GM12878 (cell line): Measurements from ENCODE around the gene ANKS1A. TPM values are rescaled to one million over a fixed set of nuclear protein-coding genes. Genes with fewer than 3 reads are reported as not detected.

Experiments
- ATAC-seq: fragments of 200-7000 bp; cut with Tn5 transposase; 3 replicates; pipeline ENCODE4 v1.9.1; 2020; ENCODE audit warnings: mild to moderate bottlenecking, moderate library complexity
- BruUV-seq: library from RNA; stranded (reverse); fragments of 400-500 nt; replicated peaks from 2 replicates; lab custom pipeline; 2021; lab: Mats Ljungman, UMichigan
- CTCF ChIA-PET: fragments of 300-600 bp; sonication (Branson Sonifier 250); formaldehyde crosslinking; extraction: SDS; loops from one replicate; lab custom pipeline; 2021; ENCODE audit warnings: inconsistent platforms; lab: Yijun Ruan, JAX
- POLR2A ChIA-PET: fragments of 350-600 bp; formaldehyde crosslinking; extraction: SDS; loops from one replicate; lab custom pipeline; 2021; ENCODE audit warnings: inconsistent platforms; lab: Charles Lee
- RAD21 ChIA-PET: fragments of 300-600 bp; sonication (Branson Sonifier 250); formaldehyde crosslinking; loops from one replicate; lab custom pipeline; 2023; ENCODE audit warnings: antibody characterized with exemption; ENCODE audit not compliant: unreplicated experiment; lab: Charles Lee
- SMC1A ChIA-PET: fragments of 300-600 bp; sonication (Branson Sonifier 250); formaldehyde crosslinking; loops from one replicate; lab custom pipeline; 2023; ENCODE audit not compliant: unreplicated experiment, uncharacterized antibody; lab: Charles Lee
- DNase-seq: peaks from one replicate; pipeline ENCODE4 v3.0.0-alpha.2; 2011; ENCODE audit warnings: low read depth, low spot score
- FAIRE-seq: peaks from 3 replicates; lab custom pipeline; 2011; peaks lifted over from hg19 to GRCh38; lab: Jason Lieb, UNC
- H2AFZ ChIP-seq: 2 replicates; pipeline ENCODE4 v1.6.0; 2011; ENCODE audit warnings: low read depth, low read length, control low read depth; ENCODE audit not compliant: control insufficient read depth
- H3K27ac ChIP-seq: 2 replicates; pipeline ENCODE4 v1.5.1; 2011; ENCODE audit warnings: control low read depth; ENCODE audit not compliant: control insufficient read depth, insufficient read depth
- H3K27me3 ChIP-seq, 2 experiments: replicated peaks in 1 of 2; 2 replicates each; pipeline versions ENCODE4 v1.6.0 to v1.6.1; 2011; ENCODE audit warnings: low read length in 1 of 2; ENCODE audit not compliant: control insufficient read depth in 2 of 2, insufficient read depth in 2 of 2
- H3K36me3 ChIP-seq, 2 experiments: 2 replicates each; pipeline ENCODE4 v1.5.1; 2011; ENCODE audit warnings: low read length in 1 of 2; ENCODE audit not compliant: control insufficient read depth in 2 of 2, insufficient read depth in 2 of 2
- H3K4me1 ChIP-seq: 2 replicates; pipeline ENCODE4 v1.6.1; 2011; ENCODE audit warnings: mild to moderate bottlenecking, low read length, moderate library complexity, mixed read lengths; ENCODE audit not compliant: control insufficient read depth, insufficient read depth
- H3K4me2 ChIP-seq: 2 replicates; pipeline ENCODE4 v1.6.0; 2011; ENCODE audit warnings: control low read depth; ENCODE audit not compliant: control insufficient read depth, insufficient read depth
- H3K4me3 ChIP-seq: fragments of 200-600 bp; sonication (generic); 2 replicates; pipeline ENCODE4 v1.5.1; 2016
- H3K79me2 ChIP-seq: 2 replicates; pipeline ENCODE4 v1.6.0; 2011; ENCODE audit warnings: low read length; ENCODE audit not compliant: control insufficient read depth, insufficient read depth
- H3K9ac ChIP-seq: 2 replicates; pipeline ENCODE4 v1.8.0; 2011; ENCODE audit warnings: low read length, control low read depth, mixed read lengths; ENCODE audit not compliant: control insufficient read depth, insufficient read depth
- H3K9me3 ChIP-seq: replicated peaks from 3 replicates; pipeline ENCODE4 v1.5.1; 2011; ENCODE audit warnings: mild to moderate bottlenecking, low read length; ENCODE audit not compliant: control insufficient read depth, insufficient read depth
- H4K20me1 ChIP-seq: 2 replicates; pipeline ENCODE4 v1.6.0; 2011; ENCODE audit not compliant: control insufficient read depth, insufficient read depth
- ASH2L ChIP-seq: fragments of 300-600, 200-600 bp; sonication (generic); IDR thresholded peaks from 2 replicates; pipeline ENCODE4 v1.6.1; 2017; ENCODE audit warnings: low read depth, mild to moderate bottlenecking, borderline replicate concordance
- ATF7 ChIP-seq: fragments of 450-650 bp; IDR thresholded peaks from 2 replicates; pipeline ENCODE4 v1.6.1; 2016; ENCODE audit warnings: low read depth, mild to moderate bottlenecking
- CEBPZ ChIP-seq: fragments of 150-350 bp; IDR thresholded peaks from 2 replicates; pipeline ENCODE4 v1.6.1; 2016; ENCODE audit warnings: low read depth, low read length
- CHD1 ChIP-seq: IDR thresholded peaks from 2 replicates; pipeline ENCODE4 v1.6.1; 2012; ENCODE audit warnings: low read depth, low read length, improper control_type of control experiment
- CHD2 ChIP-seq: IDR thresholded peaks from 2 replicates; pipeline ENCODE4 v1.6.1; 2011; ENCODE audit warnings: low read depth, low read length, improper control_type of control experiment, borderline replicate concordance
- E2F4 ChIP-seq: IDR thresholded peaks from 2 replicates; pipeline ENCODE4 v1.6.1; 2012; ENCODE audit warnings: low read depth, low read length, improper control_type of control experiment
- EGR1 ChIP-seq, 2 experiments: IDR thresholded peaks; 1 replicate in 1 of 2; 2 replicates in 1 of 2; pipeline ENCODE4 v1.6.1; 2011 to 2012; ENCODE audit warnings: low read depth in 2 of 2, low read length in 2 of 2, borderline replicate concordance in 1 of 2, mild to moderate bottlenecking in 1 of 2, moderate library complexity in 1 of 2
- FOXK2 ChIP-seq: fragments of 450-650 bp; IDR thresholded peaks from 2 replicates; pipeline ENCODE4 v1.6.1; 2017; ENCODE audit warnings: mild to moderate bottlenecking, moderate library complexity
- NR2F1 ChIP-seq: fragments of 450-650 bp; conservative IDR thresholded peaks from 2 replicates; pipeline ENCODE4 v1.6.1; 2017; ENCODE audit warnings: mild to moderate bottlenecking
- NRF1 ChIP-seq: conservative IDR thresholded peaks from 2 replicates; pipeline ENCODE4 v1.6.1; 2011; ENCODE audit warnings: mild to moderate bottlenecking, low read depth, low read length, improper control_type of control experiment
- USF1 ChIP-seq: IDR thresholded peaks from 2 replicates; pipeline ENCODE4 v1.6.1; 2011; ENCODE audit warnings: borderline replicate concordance, low read depth, mild to moderate bottlenecking, moderate library complexity, mixed read lengths, low read length; ENCODE audit not compliant: insufficient read depth; ENCODE audit errors: extremely low read length
- ZNF24 ChIP-seq: fragments of 450-650 bp; IDR thresholded peaks from 2 replicates; pipeline ENCODE4 v1.6.1; 2017; ENCODE audit warnings: antibody characterized with exemption, mild to moderate bottlenecking
- ZZZ3 ChIP-seq: IDR thresholded peaks from 2 replicates; pipeline ENCODE4 v1.6.1; 2011; ENCODE audit warnings: low read depth; ENCODE audit not compliant: control insufficient read depth, insufficient read length
- WGBS: methylation state at CpG from one replicate; pipeline ENCODE4 v1.1.6; 2016; ENCODE audit warnings: low lambda C conversion rate; ENCODE audit not compliant: insufficient replicate concordance, insufficient coverage; ENCODE audit errors: missing lambda C conversion rate; 5-methylcytosine and 5-hydroxymethylcytosine counted together
- in situ Hi-C: fragments of 300-500 bp; cut with MboI; formaldehyde crosslinking; loops from 9 replicates; pipeline ENCODE4 v1.14.3; 2018; ENCODE audit warnings: mixed read lengths
- intact Hi-C: fragments of 100-400 bp; cut with micrococcal nuclease; formaldehyde crosslinking; loops from one replicate; pipeline ENCODE4 v1.14.2; 2022; ENCODE audit not compliant: unreplicated experiment
- polyA plus RNA-seq, 11 experiments: library from polyadenylated mRNA; depleted of rRNA in 4 of 11; unstranded in 6 of 11; stranded (reverse) in 5 of 11; fragments of >200 nt; fragmentation: Nextera tagmentation in 4 of 11; fragmentation: Illumina TruSeq in 1 of 11; extraction: Ambion mirVana in 4 of 11; extraction: Trizol in 1 of 11; gene quantifications; 1 replicate in 1 of 11; 2 replicates in 10 of 11; pipeline versions ENCODE4 v1.2.1 to v1.2.3, GENCODE V29; 2011 to 2016; ENCODE audit warnings: inconsistent platforms in 2 of 11, missing spikeins in 2 of 11, low read depth in 1 of 11
- total RNA-seq, 4 experiments: library from RNA; depleted of rRNA in 3 of 4; stranded (reverse); fragments of >200 nt in 3 of 4; fragmentation: Illumina TruSeq in 1 of 4; extraction: Trizol in 1 of 4; gene quantifications; 2 replicates each; pipeline versions ENCODE4 v1.2.1 to v1.2.3, GENCODE V29; 2013 to 2021
- TF ChIP-seq, protein P1 (sequence below): fragments of 450-650 bp; IDR thresholded peaks from 2 replicates; pipeline ENCODE4 v1.6.1; 2014; ENCODE audit warnings: mild to moderate bottlenecking
- TF ChIP-seq, protein P2 (sequence below): fragments of 450-650 bp; IDR thresholded peaks from 2 replicates; pipeline ENCODE4 v1.6.1; 2017; ENCODE audit warnings: low read depth, mild to moderate bottlenecking, moderate library complexity

Gene ANKS1A
- total and polyA plus RNA-seq, 10 of the 15 experiments (the other 5 are each of a cell fraction or from before 2014, with no cell fraction given): 0.60 to 7.0 (median 3.0) TPM

GRCh38 chr6:34970488-34970887 is 81.4 kb downstream of the ANKS1A start:
- Histone ChIP-seq H3K4me1 (no peaks in the 10 kb centered on the region), H3K79me2 (no peaks in the 10 kb centered on the region), H4K20me1 (no peaks in the 10 kb centered on the region), H3K27me3 (no peaks in the 10 kb centered on the region), H3K9me3 (no peaks in the 10 kb centered on the region), H3K27ac (no peak overlapping the region), H3K36me3 (no peaks in the 10 kb centered on the region), H3K9ac (no peak overlapping the region), H2AFZ (no peak overlapping the region), H3K4me3 (no peak overlapping the region), H3K4me2 (no peak overlapping the region)
- in situ Hi-C loops (no loop called here), intact Hi-C loops (no loop called here)
- no TSS peak for BruUV-seq
- ChIA-PET RAD21 (no interaction called here), CTCF (interaction anchor here (1.5 to 2.1 kb wide), 2 partner anchors 17 to 169 kb away, joined by 5 to 8 read pairs; no protein-coding TSS in a partner anchor), SMC1A (interaction anchor here (1.0 to 1.1 kb wide), 2 partner anchors 16 to 511 kb away, joined by 3 to 4 read pairs; no protein-coding TSS in a partner anchor), POLR2A (no interaction called here)
- FAIRE-seq: no peak
- no peak for ATAC-seq
- 98% methylated on average over 3 of the region's 3 CpGs for WGBS
- no peak for DNase-seq
- no peak for TF ChIP-seq USF1
- TF ChIP-seq NRF1: no peak
- no peak for TF ChIP-seq E2F4
- no peak for TF ChIP-seq ATF7
- TF ChIP-seq CHD2: no peak
- TF ChIP-seq, protein P1, sequence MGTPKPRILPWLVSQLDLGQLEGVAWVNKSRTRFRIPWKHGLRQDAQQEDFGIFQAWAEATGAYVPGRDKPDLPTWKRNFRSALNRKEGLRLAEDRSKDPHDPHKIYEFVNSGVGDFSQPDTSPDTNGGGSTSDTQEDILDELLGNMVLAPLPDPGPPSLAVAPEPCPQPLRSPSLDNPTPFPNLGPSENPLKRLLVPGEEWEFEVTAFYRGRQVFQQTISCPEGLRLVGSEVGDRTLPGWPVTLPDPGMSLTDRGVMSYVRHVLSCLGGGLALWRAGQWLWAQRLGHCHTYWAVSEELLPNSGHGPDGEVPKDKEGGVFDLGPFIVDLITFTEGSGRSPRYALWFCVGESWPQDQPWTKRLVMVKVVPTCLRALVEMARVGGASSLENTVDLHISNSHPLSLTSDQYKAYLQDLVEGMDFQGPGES: no peak
- no peak for TF ChIP-seq CHD1
- TF ChIP-seq, protein P2, sequence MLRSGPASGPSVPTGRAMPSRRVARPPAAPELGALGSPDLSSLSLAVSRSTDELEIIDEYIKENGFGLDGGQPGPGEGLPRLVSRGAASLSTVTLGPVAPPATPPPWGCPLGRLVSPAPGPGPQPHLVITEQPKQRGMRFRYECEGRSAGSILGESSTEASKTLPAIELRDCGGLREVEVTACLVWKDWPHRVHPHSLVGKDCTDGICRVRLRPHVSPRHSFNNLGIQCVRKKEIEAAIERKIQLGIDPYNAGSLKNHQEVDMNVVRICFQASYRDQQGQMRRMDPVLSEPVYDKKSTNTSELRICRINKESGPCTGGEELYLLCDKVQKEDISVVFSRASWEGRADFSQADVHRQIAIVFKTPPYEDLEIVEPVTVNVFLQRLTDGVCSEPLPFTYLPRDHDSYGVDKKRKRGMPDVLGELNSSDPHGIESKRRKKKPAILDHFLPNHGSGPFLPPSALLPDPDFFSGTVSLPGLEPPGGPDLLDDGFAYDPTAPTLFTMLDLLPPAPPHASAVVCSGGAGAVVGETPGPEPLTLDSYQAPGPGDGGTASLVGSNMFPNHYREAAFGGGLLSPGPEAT: no peak
- TF ChIP-seq ASH2L: no peak
- no peak for TF ChIP-seq NR2F1
- TF ChIP-seq EGR1 (IDR thresholded peaks at IDR 0.05; ENCODE audit: borderline replicate concordance in 1 of 2, low read depth in 2 of 2, low read length in 2 of 2): no peak
- no peak for TF ChIP-seq ZZZ3
- TF ChIP-seq ZNF24: no peak
- no peak for TF ChIP-seq FOXK2
- TF ChIP-seq CEBPZ: no peak
